OCI-LY3 (cell line): Measurements from ENCODE around the gene RBM10.
"Not testable (repeated sequence)": the region's sequence is repeated elsewhere in the genome, so short reads cannot be mapped to it uniquely, and the experiment has no call there.

Experiments
- H2AFZ ChIP-seq: fragments of 200-600, 300-600 bp; shearing (Covaris generic); 2 replicates; pipeline ENCODE4 v1.6.0; 2014; ENCODE audit warnings: antibody characterized with exemption, low read depth, low read length
- H3K27ac ChIP-seq: fragments of 200-600, 300-600 bp; sonication (generic); 2 replicates; pipeline ENCODE4 v1.5.1; 2014; ENCODE audit warnings: mild to moderate bottlenecking, low read length, moderate library complexity, mixed read lengths
- H3K27me3 ChIP-seq: fragments of 200-600, 300-600 bp; sonication (generic); 2 replicates; pipeline ENCODE4 v1.6.1; 2014; ENCODE audit warnings: low read depth, low read length, mixed read lengths
- H3K36me3 ChIP-seq: fragments of 200-600, 300-600 bp; sonication (generic); replicated peaks from 2 replicates; pipeline ENCODE3; 2014; ENCODE audit warnings: low read depth, low read length, mixed read lengths
- H3K4me1 ChIP-seq: fragments of 300-600, 200-600 bp; sonication (generic); 2 replicates; pipeline ENCODE4 v1.6.1; 2014; ENCODE audit warnings: low read length, mixed read lengths
- H3K4me2 ChIP-seq: fragments of 200-600, 300-600 bp; sonication (generic); 2 replicates; pipeline ENCODE4 v1.6.1; 2014; ENCODE audit warnings: low read length, mixed read lengths
- H3K4me3 ChIP-seq: fragments of 300-600, 200-600 bp; sonication (generic); 2 replicates; pipeline ENCODE4 v1.5.1; 2014; ENCODE audit warnings: antibody characterized with exemption, mild to moderate bottlenecking, low read length, moderate library complexity
- H3K79me2 ChIP-seq: fragments of 300-600, 200-600 bp; shearing (Covaris generic); 2 replicates; pipeline ENCODE4 v1.6.1; 2014; ENCODE audit warnings: mild to moderate bottlenecking, low read length, mixed read lengths
- H3K9ac ChIP-seq: fragments of 300-600, 200-600 bp; shearing (Covaris generic); 2 replicates; pipeline ENCODE4 v1.6.0; 2014; ENCODE audit warnings: mild to moderate bottlenecking, low read length, moderate library complexity
- H3K9me3 ChIP-seq: fragments of 200-600, 300-600 bp; shearing (Covaris generic); 2 replicates; pipeline ENCODE4 v1.6.1; 2014; ENCODE audit warnings: low read length, mixed read lengths; ENCODE audit not compliant: insufficient read depth
- H4K20me1 ChIP-seq: fragments of 200-600, 300-600 bp; sonication (generic); 2 replicates; pipeline ENCODE4 v1.6.1; 2016; ENCODE audit warnings: low read length, mixed read lengths; ENCODE audit not compliant: insufficient read depth
- CTCF ChIP-seq: fragments of 200-600, 300-600 bp; sonication (generic); IDR thresholded peaks from 2 replicates; pipeline ENCODE4 v1.5.1; 2014; ENCODE audit warnings: antibody characterized with exemption, low read length, low read depth
- EZH2phosphoT487 ChIP-seq: fragments of 200-600 bp; shearing (Covaris generic); IDR thresholded peaks from 2 replicates; pipeline ENCODE4 v1.6.1; 2018; ENCODE audit warnings: antibody characterized with exemption, mixed run types, low read depth

RBM10 gene

DNA sequence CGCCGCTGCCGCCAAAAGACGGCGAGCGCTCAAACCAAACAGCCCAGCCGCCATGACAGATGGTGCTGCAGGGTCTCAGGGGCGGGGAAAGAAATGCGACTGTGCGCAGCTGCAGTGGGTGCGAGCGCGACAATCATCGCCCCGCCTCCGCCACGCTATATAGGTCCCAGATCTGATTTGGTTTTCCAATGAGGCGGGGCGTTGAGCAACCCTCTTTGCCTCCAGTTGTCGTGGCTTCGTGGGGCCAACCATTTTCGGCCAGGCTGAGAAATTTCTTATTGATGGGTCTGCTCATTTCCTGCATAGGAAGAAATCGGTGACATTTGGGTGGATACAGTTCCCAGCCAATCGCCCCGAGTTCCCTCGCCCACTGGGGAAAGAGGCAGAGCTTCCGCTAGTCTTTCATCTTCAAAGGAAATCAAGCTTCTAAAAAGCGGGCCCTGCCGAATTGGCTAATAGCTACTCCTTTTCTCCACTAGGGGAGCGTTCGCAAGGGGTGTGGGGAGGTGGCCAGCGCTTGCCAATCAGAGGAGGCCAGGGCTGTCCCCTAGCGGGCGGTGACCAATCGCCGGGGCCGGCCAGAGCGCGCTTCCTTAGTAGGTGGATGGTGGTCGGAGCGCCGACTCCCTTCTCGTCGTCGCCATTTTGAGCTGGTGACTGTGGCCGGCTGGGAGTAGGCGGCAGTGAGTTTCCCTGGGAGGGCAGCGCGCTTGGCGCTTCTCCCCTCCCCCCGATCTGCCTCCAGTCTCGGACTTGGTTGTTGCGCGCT, at the start of gene RBM10, which contains the start of gene NDUFB11:
Gene RBM10, plus strand, starts transcription at position 596 of the 769 bp plus-strand sequence. CDS start 2,261 bp downstream, outside the sequence.
Gene NDUFB11, minus strand, starts transcription at position 77 of the 769 bp plus-strand sequence. Its CDS starts 23 bp downstream, at position 54.
- peaks cover 34% of the 10 kb centered on the region for H4K20me1 ChIP-seq
- peaks cover 65% of the 10 kb centered on the region for H3K79me2 ChIP-seq
- H3K9ac ChIP-seq, result peak within 1 kb of the TSS; percentile 100
- H3K27me3 ChIP-seq, result no peaks in the 10 kb centered on the region
- H2AFZ ChIP-seq, result no peak within 1 kb of the TSS; the same call in 1 of the 2 replicates
- no peaks in the 10 kb centered on the region for H3K9me3 ChIP-seq
- peaks cover 26% of the 10 kb centered on the region for H3K36me3 ChIP-seq
- H3K27ac ChIP-seq, result peak within 1 kb of the TSS; percentile 98
- H3K4me1 ChIP-seq, result peaks cover 19% of the 10 kb centered on the region
- peak within 1 kb of the TSS; percentile 98 for H3K4me3 ChIP-seq
- peak; percentile 47 for TF ChIP-seq CTCF
- no peak for TF ChIP-seq EZH2phosphoT487
- H3K4me2 ChIP-seq, result peak within 1 kb of the TSS; percentile 89

GRCh38 chrX:47097018-47097417, 48.0 kb upstream of the RBM10 start:
- Histone ChIP-seq H3K27me3 (no peaks in the 10 kb centered on the region), H3K4me1 (no peaks in the 10 kb centered on the region), H3K79me2 (no peaks in the 10 kb centered on the region), H4K20me1 (no peaks in the 10 kb centered on the region), H3K36me3 (no peaks in the 10 kb centered on the region), H2AFZ (no peak overlapping the region), H3K4me3 (no peak overlapping the region), H3K9ac (no peak overlapping the region), H3K4me2 (no peak overlapping the region), H3K9me3 (no peaks in the 10 kb centered on the region), H3K27ac (no peak overlapping the region)
- TF ChIP-seq EZH2phosphoT487 (no peak), CTCF (no peak)

DNA sequence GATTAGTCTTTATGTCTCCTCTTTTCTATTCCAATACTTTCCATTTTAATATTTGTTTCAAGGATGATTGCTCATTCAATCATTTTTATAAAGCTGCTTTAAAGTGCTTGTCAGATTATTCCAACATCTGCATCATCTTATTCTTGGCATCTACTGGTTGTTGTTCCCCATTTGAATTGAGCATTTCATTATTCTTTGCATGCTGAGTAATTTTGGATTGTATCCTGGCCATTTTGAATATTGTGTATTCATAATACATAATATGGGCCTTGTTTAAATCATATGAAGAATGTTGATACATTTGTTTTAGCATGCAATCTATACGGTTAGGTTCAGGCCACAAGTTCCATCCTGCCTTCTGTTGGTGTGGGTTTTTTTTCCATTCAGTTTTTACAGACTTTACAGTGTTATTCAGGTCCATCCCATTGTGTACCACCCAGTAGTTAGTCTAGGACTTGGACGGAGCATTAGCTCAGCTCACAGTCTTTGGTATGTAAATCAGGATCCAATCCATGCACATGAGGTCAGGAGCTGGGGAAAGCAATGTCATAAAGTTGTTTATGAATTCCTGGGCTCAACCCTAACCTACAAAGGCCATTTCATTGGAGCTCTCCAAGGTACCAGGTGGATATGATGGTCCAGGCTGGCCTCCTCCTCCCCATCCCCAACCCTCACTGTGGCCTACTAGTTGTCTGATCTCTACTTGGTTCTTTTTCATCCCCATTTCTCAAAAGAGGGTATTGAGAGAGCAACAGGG, 46.5 kb upstream of the RBM10 start:
- Histone ChIP-seq H3K79me2 (no peaks in the 10 kb centered on the region), H3K27me3 (no peaks in the 10 kb centered on the region), H3K9ac (no peak overlapping the region), H3K36me3 (no peaks in the 10 kb centered on the region), H3K27ac (no peak overlapping the region), H3K4me3 (no peak overlapping the region), H4K20me1 (no peaks in the 10 kb centered on the region), H3K4me2 (no peak overlapping the region), H2AFZ (no peak overlapping the region), H3K4me1 (no peaks in the 10 kb centered on the region), H3K9me3 (no peaks in the 10 kb centered on the region)
- TF ChIP-seq CTCF (no peak), EZH2phosphoT487 (no peak)

DNA sequence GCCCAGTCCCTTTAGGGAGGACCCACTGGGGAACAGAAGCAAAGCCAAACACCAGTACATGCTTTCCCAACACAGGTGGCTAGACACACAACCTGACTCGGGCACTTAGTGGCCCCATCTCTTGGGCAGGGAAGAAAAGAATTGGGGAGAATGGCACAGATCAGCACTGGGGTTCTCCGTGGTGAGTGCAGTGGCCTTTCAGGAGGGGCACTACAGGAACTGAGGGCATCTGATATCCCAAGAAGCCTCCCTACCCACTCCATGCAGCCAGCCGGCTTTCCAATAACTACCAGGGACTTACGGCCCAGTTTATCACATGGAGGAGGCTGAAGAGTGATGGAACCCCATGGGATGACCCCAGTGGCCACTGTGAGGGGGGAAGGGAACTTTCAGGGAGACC, 43.8 kb upstream of the RBM10 start:
- Histone ChIP-seq H4K20me1 (no peaks in the 10 kb centered on the region), H3K4me2 (no peak overlapping the region), H3K27ac (no peak overlapping the region), H3K4me1 (no peaks in the 10 kb centered on the region), H3K9ac (no peak overlapping the region), H3K79me2 (no peaks in the 10 kb centered on the region), H3K36me3 (no peaks in the 10 kb centered on the region), H3K9me3 (no peaks in the 10 kb centered on the region), H3K4me3 (no peak overlapping the region), H3K27me3 (no peaks in the 10 kb centered on the region), H2AFZ (no peak overlapping the region)
- TF ChIP-seq EZH2phosphoT487 (no peak), CTCF (no peak)

- H3K4me3 ChIP-seq, H3K36me3 ChIP-seq, H3K79me2 ChIP-seq, H3K27me3 ChIP-seq, H3K9ac ChIP-seq, H3K9me3 ChIP-seq, H3K4me2 ChIP-seq, H2AFZ ChIP-seq, H3K27ac ChIP-seq, H4K20me1 ChIP-seq, H3K4me1 ChIP-seq: not testable (repeated sequence)
These were observed 33.9 kb upstream of the RBM10 start for GRCh38 chrX:47110936-47111615.
